Uterus (tissue), 4 donors: ENCODE measurements around the gene SHROOM3. TPM values are rescaled to one million over a fixed set of nuclear protein-coding genes. Genes with fewer than 3 reads are reported as not detected.
A peak's percentile ranks its signal among the peaks of the same experiment; 100 is the strongest.

Experiments used
- DNase-seq, 2 donors: peaks; one replicate each; pipeline ENCODE4 v3.0.0-alpha.2; 2019 to 2020
- H3K27ac ChIP-seq, 2 donors: fragments of 200-600 bp; sonication (generic); 1 replicate in 1 of 2; 2 replicates in 1 of 2; pipeline ENCODE4 v1.5.1; 2016 to 2018
- H3K27me3 ChIP-seq, 2 donors: fragments of 200-600 bp; sonication (generic); one replicate each; pipeline ENCODE4 v1.5.1; 2018 to 2019; ENCODE audit warnings: control low read depth in 1 of 2
- H3K36me3 ChIP-seq, 2 donors: fragments of 200-600 bp; sonication (generic); one replicate each; pipeline ENCODE4 v1.5.1; 2019; ENCODE audit warnings: control low read depth in 1 of 2
- H3K4me1 ChIP-seq, 2 donors: fragments of 200-600 bp; sonication (generic); one replicate each; pipeline ENCODE4 v1.5.1; 2018 to 2019; ENCODE audit warnings: control low read depth in 1 of 2
- H3K4me3 ChIP-seq, 2 donors: fragments of 200-600 bp; sonication (generic); 1 replicate in 1 of 2; 2 replicates in 1 of 2; pipeline ENCODE4 v1.5.1; 2018 to 2019; ENCODE audit warnings: mild to moderate bottlenecking in 1 of 2
- H3K9me3 ChIP-seq, 2 donors: fragments of 200-600 bp; sonication (generic); one replicate each; pipeline ENCODE4 v1.5.1; 2019; ENCODE audit warnings: control low read depth in 1 of 2
- POLR2A ChIP-seq, 2 donors: fragments of 450-650 bp; IDR thresholded peaks; one replicate each; pipeline ENCODE4 v1.6.1; 2016; ENCODE audit warnings: antibody characterized with exemption in 2 of 2, mild to moderate bottlenecking in 1 of 2, moderate library complexity in 1 of 2
- intact Hi-C: fragments of 100-400 bp; cut with DNase I; formaldehyde crosslinking; loops from one replicate; pipeline ENCODE4 v1.15.1; 2023; ENCODE audit warnings: low total_unique reads
- total RNA-seq, 4 donors: library from RNA; depleted of rRNA in 3 of 4; stranded (reverse); fragments of >200 nt in 3 of 4; gene quantifications; one replicate each; pipeline versions ENCODE4 v1.1.0 to v1.2.4, GENCODE V29; 2014 to 2023
- TF ChIP-seq, protein P1 (sequence below), 4 experiments: fragments of 200-600 bp in 2 of 4; fragments of 450-650 bp in 2 of 4; sonication (generic) in 2 of 4; IDR thresholded peaks; one replicate each; pipeline ENCODE4 v1.5.1; 2016 to 2019; ENCODE audit warnings: antibody characterized with exemption in 4 of 4, mild to moderate bottlenecking in 2 of 4, moderate library complexity in 1 of 4
- donor health status: DM: yes; HTN: yes; CAD: no.

Gene SHROOM3
- total RNA-seq, 4 donors from 2014 or later = 1.5 to 24.1 (median 3.4) TPM

DNA sequence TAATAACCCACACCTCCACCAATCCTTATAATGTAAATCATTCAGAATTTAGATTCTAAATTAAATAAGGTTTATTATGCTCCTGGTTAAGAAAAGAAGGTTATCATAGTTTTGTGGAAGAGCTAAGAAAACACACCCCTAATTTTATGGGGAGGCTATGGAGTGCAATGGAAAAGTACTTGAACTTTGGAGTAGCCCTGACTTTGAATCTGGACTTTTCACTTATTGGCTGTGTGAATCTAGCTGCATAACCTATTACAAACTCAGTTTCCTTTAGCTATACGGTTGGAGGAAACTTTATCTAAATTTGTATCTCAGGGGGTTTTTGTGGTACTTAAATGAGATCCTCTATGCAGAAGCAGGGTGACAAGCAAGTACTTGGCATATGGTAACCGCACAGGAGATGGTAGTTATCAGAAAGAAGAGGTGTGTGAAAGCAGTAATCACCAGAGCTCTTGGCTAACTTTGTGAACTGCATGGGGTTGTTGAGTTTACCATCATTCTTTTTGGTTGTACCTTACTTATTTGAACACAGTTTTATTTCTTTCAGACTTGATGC is 143.1 kb downstream of the SHROOM3 start:
- DNase-seq = no peak
- TF ChIP-seq POLR2A (IDR thresholded peaks at IDR 0.05) = no peak
- TF ChIP-seq, protein P1, sequence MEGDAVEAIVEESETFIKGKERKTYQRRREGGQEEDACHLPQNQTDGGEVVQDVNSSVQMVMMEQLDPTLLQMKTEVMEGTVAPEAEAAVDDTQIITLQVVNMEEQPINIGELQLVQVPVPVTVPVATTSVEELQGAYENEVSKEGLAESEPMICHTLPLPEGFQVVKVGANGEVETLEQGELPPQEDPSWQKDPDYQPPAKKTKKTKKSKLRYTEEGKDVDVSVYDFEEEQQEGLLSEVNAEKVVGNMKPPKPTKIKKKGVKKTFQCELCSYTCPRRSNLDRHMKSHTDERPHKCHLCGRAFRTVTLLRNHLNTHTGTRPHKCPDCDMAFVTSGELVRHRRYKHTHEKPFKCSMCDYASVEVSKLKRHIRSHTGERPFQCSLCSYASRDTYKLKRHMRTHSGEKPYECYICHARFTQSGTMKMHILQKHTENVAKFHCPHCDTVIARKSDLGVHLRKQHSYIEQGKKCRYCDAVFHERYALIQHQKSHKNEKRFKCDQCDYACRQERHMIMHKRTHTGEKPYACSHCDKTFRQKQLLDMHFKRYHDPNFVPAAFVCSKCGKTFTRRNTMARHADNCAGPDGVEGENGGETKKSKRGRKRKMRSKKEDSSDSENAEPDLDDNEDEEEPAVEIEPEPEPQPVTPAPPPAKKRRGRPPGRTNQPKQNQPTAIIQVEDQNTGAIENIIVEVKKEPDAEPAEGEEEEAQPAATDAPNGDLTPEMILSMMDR (IDR thresholded peaks at IDR 0.05) = no peak
- Histone ChIP-seq H3K4me1 (no peaks in the 10 kb centered on the region), H3K27me3 (no peaks in the 10 kb centered on the region), H3K4me3 (no peak overlapping the region), H3K27ac (no peak overlapping the region), H3K9me3 (no peaks in the 10 kb centered on the region), H3K36me3 (no peaks in the 10 kb centered on the region)
- intact Hi-C loops = no loop called here

DNA sequence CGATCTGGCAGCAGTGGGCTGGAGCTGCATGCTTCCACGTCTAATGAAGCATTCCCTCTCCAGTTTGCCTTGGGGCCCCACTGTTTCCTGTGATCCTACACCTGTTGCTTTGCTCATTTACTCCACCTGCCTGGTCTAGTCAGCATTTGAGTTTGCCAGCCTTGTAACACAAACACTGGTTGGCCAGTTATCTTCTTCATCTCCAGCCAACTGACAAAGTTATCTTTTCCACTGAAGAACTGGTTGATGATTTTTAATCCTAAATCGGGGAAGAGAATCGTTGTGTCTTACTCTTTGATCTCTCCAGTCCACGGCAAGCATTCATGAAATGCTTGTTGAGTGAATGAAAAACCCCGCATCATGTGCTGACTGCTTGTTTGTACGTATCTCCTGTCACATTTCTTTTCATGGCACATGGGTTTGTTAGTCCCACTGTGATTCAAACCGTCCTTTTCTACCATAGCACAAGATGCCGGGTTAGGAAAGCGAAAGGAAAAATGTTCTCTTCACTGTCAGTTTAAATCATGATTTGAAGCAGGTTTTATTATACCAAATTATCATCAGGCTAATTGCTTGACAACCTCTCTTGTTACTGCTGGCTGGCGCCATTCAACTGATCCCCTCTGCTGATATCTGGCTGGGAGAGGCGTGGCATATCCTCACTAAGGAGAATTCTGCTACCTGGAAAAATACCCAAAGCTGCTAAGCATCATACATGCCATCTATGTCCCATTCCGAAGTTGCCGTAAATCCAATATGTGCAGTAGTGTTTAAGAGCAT is 144.8 kb downstream of the SHROOM3 start:
- no peak overlapping the region for H3K4me3 ChIP-seq
- no peaks in the 10 kb centered on the region for H3K4me1 ChIP-seq
- TF ChIP-seq, protein P1 (IDR thresholded peaks at IDR 0.05) = no peak
- no peak for TF ChIP-seq POLR2A (IDR thresholded peaks at IDR 0.05)
- no peaks in the 10 kb centered on the region for H3K36me3 ChIP-seq
- H3K27me3 ChIP-seq = no peaks in the 10 kb centered on the region
- no peaks in the 10 kb centered on the region for H3K9me3 ChIP-seq
- H3K27ac ChIP-seq = no peak overlapping the region
- intact Hi-C loops = no loop called here
- DNase-seq = no peak

DNA sequence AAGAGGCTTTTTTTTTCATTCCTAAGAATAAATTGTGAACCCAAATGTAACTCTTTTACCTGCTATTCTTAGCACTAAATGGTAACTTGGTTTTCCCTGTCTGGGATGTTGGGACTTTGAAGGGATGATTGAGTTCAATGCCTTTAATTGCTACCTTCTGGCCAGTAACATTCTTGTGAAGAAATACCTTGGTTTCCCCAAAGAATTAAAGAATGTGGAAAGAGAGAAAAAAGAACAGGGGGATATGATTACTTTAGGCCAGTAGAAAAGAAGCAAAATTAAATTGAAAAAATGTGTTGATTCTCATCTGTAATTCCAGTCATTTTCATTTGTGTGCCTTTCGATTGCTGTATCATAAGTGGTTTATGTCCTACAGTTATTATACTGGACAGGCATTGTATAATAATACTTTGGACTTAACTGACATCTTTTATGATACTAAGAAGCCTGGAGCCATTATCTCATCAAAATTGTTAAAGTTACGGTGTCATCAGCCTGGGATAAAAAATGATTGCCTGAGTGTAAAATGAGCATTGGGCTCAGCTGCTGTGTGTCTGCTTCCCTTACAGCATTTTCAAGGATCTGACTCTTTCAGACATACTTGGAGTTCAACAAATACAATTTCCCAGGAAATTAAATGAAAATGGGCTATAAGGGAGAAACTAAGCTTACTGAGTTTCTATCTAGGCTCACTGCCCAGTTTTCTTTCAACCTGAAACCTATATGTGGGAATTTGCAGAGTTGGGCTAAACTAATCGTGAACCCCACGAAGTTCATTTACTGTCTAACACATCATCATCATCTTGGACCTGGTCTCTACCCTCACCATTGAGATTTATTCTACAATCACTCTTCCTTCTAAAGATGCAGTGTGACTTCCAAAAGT is 146.3 kb downstream of the SHROOM3 start:
- Histone ChIP-seq H3K4me3 (no peak overlapping the region), H3K27me3 (no peaks in the 10 kb centered on the region), H3K27ac (no peak overlapping the region), H3K36me3 (no peaks in the 10 kb centered on the region), H3K9me3 (no peaks in the 10 kb centered on the region), H3K4me1 (no peaks in the 10 kb centered on the region)
- TF ChIP-seq, protein P1 (IDR thresholded peaks at IDR 0.05) = no peak
- no peak for TF ChIP-seq POLR2A (IDR thresholded peaks at IDR 0.05)
- DNase-seq = no peak
- intact Hi-C loops = no loop called here

DNA sequence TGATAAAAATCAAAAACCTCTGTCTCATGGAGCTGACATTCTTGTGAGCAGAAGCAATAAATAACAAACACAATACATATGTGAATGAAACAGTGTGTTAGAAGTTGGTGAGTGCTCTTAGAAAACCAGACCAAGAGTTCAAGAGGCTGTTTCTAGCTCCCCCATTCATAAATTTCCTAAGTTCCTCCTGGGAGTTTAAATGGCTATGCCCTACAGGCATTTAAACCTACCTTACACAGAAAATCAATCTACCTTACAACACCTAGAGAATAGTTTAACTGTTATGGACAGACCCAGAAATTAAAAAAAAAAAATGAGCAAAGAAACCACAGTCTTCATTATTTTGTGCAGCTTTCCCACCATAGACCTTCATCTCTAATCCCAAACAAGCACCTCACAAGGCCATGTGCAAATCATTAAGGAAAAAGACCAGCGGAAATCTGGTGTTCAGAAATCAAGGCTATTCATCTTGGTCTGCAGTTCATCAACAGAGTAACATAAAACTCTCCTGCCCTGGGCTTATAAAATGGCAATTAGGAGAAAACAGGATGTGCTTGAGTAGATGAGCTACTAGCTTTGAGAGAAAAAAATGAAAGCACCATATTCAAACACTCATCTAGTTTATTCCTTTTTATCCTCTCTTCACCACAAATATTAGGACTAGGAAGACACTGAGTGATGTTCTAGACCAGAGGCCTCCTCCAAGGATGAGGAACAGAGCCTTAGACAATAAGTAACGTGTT is 147.2 kb downstream of the SHROOM3 start:
- intact Hi-C loops = no loop called here
- Histone ChIP-seq H3K4me1 (no peaks in the 10 kb centered on the region), H3K27me3 (no peaks in the 10 kb centered on the region), H3K4me3 (no peak overlapping the region), H3K27ac (peak overlapping the region; percentile 39 to 43), H3K9me3 (no peaks in the 10 kb centered on the region), H3K36me3 (no peaks in the 10 kb centered on the region)
- TF ChIP-seq POLR2A (IDR thresholded peaks at IDR 0.05) = no peak
- TF ChIP-seq, protein P1 (IDR thresholded peaks at IDR 0.05) = no peak
- DNase-seq = no peak
